ENCODE data around the gene COASY.
"Not testable (repeated sequence)": the region's sequence is repeated elsewhere in the genome, so short reads cannot be mapped to it uniquely, and the experiment has no call there.

The COASY gene

GRCh38 chr17:42553866-42554249 is 8.1 kb upstream of the COASY start:
- no peak for DNase-seq (ENCODE audit: low read depth, low spot score)
- CTCF ChIA-PET, result interaction anchor here (1.1 to 2.0 kb wide), 3 partner anchors 11 to 24 kb away, joined by 3 to 5 read pairs (median 3); partner anchors contain the start of genes NAGLU and PSMC3IP
- POLR2A ChIA-PET, result interaction anchor here (0.9 to 1.2 kb wide), 3 partner anchors 11 to 112 kb away, joined by 3 to 4 read pairs (median 4); partner anchors contain the start of gene MLX
- TF ChIP-seq, protein P1, sequence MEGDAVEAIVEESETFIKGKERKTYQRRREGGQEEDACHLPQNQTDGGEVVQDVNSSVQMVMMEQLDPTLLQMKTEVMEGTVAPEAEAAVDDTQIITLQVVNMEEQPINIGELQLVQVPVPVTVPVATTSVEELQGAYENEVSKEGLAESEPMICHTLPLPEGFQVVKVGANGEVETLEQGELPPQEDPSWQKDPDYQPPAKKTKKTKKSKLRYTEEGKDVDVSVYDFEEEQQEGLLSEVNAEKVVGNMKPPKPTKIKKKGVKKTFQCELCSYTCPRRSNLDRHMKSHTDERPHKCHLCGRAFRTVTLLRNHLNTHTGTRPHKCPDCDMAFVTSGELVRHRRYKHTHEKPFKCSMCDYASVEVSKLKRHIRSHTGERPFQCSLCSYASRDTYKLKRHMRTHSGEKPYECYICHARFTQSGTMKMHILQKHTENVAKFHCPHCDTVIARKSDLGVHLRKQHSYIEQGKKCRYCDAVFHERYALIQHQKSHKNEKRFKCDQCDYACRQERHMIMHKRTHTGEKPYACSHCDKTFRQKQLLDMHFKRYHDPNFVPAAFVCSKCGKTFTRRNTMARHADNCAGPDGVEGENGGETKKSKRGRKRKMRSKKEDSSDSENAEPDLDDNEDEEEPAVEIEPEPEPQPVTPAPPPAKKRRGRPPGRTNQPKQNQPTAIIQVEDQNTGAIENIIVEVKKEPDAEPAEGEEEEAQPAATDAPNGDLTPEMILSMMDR (IDR thresholded peaks at IDR 0.05; ENCODE audit: insufficient read depth, low read length, missing control alignments), result no peak
- peak overlapping the region; percentile 78 for H3K4me3 ChIP-seq (ENCODE audit: low read depth, low read length)

DNA sequence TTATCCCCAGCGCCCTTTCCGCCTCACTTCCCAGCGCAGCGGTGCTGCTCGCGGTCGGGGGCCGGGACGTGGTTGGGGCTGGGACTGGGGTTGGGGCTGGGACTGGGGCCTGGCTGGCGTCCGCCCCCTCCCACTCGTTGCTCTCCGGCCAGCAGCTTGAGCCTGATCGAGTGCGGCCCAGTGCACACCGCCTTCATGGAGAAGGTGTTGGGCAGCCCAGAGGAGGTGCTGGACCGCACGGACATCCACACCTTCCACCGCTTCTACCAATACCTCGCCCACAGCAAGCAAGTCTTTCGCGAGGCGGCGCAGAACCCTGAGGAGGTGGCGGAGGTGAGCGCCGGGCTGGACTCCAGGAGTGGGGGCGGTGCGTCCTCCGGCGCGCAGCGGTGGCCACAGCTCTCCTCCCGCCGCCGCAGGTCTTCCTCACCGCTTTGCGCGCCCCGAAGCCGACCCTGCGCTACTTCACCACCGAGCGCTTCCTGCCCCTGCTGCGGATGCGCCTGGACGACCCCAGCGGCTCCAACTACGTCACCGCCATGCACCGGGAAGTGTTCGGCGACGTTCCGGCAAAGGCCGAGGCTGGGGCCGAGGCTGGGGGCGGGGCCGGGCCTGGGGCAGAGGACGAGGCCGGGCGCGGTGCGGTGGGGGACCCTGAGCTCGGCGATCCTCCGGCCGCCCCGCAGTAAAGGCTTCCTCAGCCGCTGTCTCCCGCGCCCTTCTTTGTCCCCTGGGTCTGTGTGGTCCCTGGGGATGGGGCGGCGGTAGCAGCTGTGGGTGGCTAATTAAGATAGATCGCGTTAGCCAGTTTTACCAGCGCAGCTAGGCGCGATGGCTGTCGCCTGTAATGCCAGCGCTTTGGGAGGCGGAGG is 7.5 kb upstream of the COASY start:
- ChIA-PET POLR2A (interaction anchor here (0.8 to 1.2 kb wide), 6 partner anchors 10 to 131 kb away, joined by 3 to 6 read pairs (median 4); partner anchors contain the start of genes CAVIN1 and MLX), CTCF (interaction anchor here (1.1 to 2.0 kb wide), 3 partner anchors 10 to 23 kb away, joined by 3 to 5 read pairs (median 3); partner anchors contain the start of genes NAGLU and PSMC3IP)
- TF ChIP-seq, protein P1 (IDR thresholded peaks at IDR 0.05; ENCODE audit: insufficient read depth, low read length, missing control alignments), result no peak
- no peak for DNase-seq (ENCODE audit: low read depth, low spot score)
- peak overlapping the region; percentile 78 for H3K4me3 ChIP-seq (ENCODE audit: low read depth, low read length)

DNA sequence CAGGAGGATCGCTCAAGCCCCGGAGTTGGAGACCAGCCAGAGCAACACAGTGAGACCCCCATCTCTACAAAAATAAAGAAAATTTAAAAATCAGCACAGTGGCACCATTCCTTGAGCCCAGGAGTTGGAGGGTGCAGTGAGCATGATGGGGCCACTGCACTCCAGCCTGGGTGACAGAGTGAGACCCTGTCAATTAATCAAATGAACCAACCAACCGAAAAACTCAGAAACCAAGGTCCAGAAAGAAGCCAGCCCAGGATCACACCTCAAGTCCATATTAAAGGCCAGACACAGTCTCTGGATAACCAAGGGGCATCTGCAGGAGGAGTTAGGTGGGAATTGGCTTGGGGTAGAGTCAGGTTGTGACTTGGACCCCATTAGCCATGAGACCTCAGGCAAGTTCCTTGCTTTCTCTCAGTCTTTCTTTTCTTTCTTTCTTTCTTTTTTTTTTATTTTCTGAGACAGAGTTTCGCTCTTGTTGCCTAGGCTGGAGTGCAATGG is 6.8 kb upstream of the COASY start:
- DNase-seq (ENCODE audit: low read depth, low spot score), result no peak
- CTCF ChIA-PET, result interaction anchor here (1.3 to 2.0 kb wide), 2 partner anchors 9 to 23 kb away, joined by 3 to 5 read pairs; partner anchors contain the start of gene PSMC3IP
- peak overlapping the region; percentile 78 for H3K4me3 ChIP-seq (ENCODE audit: low read depth, low read length)
- POLR2A ChIA-PET, result interaction anchor here (0.8 to 1.2 kb wide), 5 partner anchors 10 to 132 kb away, joined by 3 to 6 read pairs (median 4); partner anchors contain the start of genes CAVIN1 and MLX
- TF ChIP-seq, protein P1 (IDR thresholded peaks at IDR 0.05; ENCODE audit: insufficient read depth, low read length, missing control alignments), result no peak

GRCh38 chr17:42555961-42556617 is 5.9 kb upstream of the COASY start:
- CTCF ChIA-PET, result interaction anchor here (2.0 kb wide), 1 partner anchor 22 kb away, joined by 5 read pairs; the partner anchor contains the start of gene PSMC3IP
- POLR2A ChIA-PET; H3K4me3 ChIP-seq (ENCODE audit: low read depth, low read length); DNase-seq (ENCODE audit: low read depth, low spot score): not testable (repeated sequence)

- no peak for DNase-seq (ENCODE audit: low read depth, low spot score)
- POLR2A ChIA-PET, result interaction anchor here (0.9 to 1.0 kb wide), 2 partner anchors 11 to 136 kb away, joined by 3 read pairs; partner anchors contain the start of gene CAVIN1
- H3K4me3 ChIP-seq (ENCODE audit: low read depth, low read length), result no peak overlapping the region
- CTCF ChIA-PET, result no interaction called here
- TF ChIP-seq, protein P1 (IDR thresholded peaks at IDR 0.05; ENCODE audit: insufficient read depth, low read length, missing control alignments), result no peak
These were observed 2.9 kb upstream of the COASY start for GRCh38 chr17:42559075-42559474.

- TF ChIP-seq, protein P1 (IDR thresholded peaks at IDR 0.05; ENCODE audit: insufficient read depth, low read length, missing control alignments), result no peak
- CTCF ChIA-PET, result no interaction called here
- H3K4me3 ChIP-seq (ENCODE audit: low read depth, low read length), result no peak overlapping the region
- POLR2A ChIA-PET, result interaction anchor here (0.9 kb wide), 1 partner anchor 17 kb away, joined by 3 read pairs; the partner anchor contains the start of gene PSMC3IP
- no peak for DNase-seq (ENCODE audit: low read depth, low spot score)
These were observed 1.7 kb upstream of the COASY start for GRCh38 chr17:42560246-42560645.
